Non-pigmented ciliary epithelial cell (primary cell): ENCODE data around the gene TBX2.
"Not testable (repeated sequence)": the region's sequence is repeated elsewhere in the genome, so short reads cannot be mapped to it uniquely, and the experiment has no call there.

Experiments
- DNase-seq: peaks from one replicate; pipeline ENCODE4 v3.0.0-alpha.2; 2010; ENCODE audit warnings: low read depth

TBX2 gene

GRCh38 chr17:61413661-61414126 lies 14.1 kb downstream of the TBX2 start:
- no peak for DNase-seq

GRCh38 chr17:61414141-61414935 lies 14.7 kb downstream of the TBX2 start:
- DNase-seq = no peak

GRCh38 chr17:61414936-61415251 lies 15.3 kb downstream of the TBX2 start:
- DNase-seq = no peak

GRCh38 chr17:61415374-61416210 lies 15.9 kb downstream of the TBX2 start:
- no peak for DNase-seq

- no peak for DNase-seq
These were observed 16.5 kb downstream of the TBX2 start for GRCh38 chr17:61416211-61416539.

GRCh38 chr17:61416540-61417363 lies 17.1 kb downstream of the TBX2 start:
- DNase-seq = no peak

- DNase-seq = no peak
These were observed 18.8 kb downstream of the TBX2 start for GRCh38 chr17:61418449-61418848.

GRCh38 chr17:61419496-61420046 lies 19.9 kb downstream of the TBX2 start:
- DNase-seq = no peak

GRCh38 chr17:61420052-61420451 lies 20.4 kb downstream of the TBX2 start:
- no peak for DNase-seq

- no peak for DNase-seq
These were observed 21.2 kb downstream of the TBX2 start for GRCh38 chr17:61420745-61421398.

GRCh38 chr17:61421460-61421859 lies 21.8 kb downstream of the TBX2 start:
- no peak for DNase-seq

- DNase-seq = no peak
These were observed 22.6 kb downstream of the TBX2 start for GRCh38 chr17:61422116-61422799.

GRCh38 chr17:61422869-61423268 lies 23.2 kb downstream of the TBX2 start:
- DNase-seq = no peak

- DNase-seq = no peak
These were observed 24.5 kb downstream of the TBX2 start for GRCh38 chr17:61423967-61424649.

- DNase-seq = no peak
These were observed 26.2 kb downstream of the TBX2 start for GRCh38 chr17:61425682-61426481.

GRCh38 chr17:61426482-61427304 lies 27.1 kb downstream of the TBX2 start:
- no peak for DNase-seq

- DNase-seq = no peak
These were observed 27.9 kb downstream of the TBX2 start for GRCh38 chr17:61427567-61427966.

GRCh38 chr17:61429274-61429673 lies 29.6 kb downstream of the TBX2 start:
- DNase-seq = no peak

GRCh38 chr17:61429831-61430230 lies 30.2 kb downstream of the TBX2 start:
- DNase-seq = not testable (repeated sequence)
